AML-193 (cell line): ENCODE data around the gene IFI35.
"Not testable (repeated sequence)": the region's sequence is repeated elsewhere in the genome, so short reads cannot be mapped to it uniquely, and the experiment has no call there.

Source experiments
- DNase-seq, 2 experiments: peaks; one replicate each; lab custom pipeline; 2025; lab: John Stamatoyannopoulos, UW

IFI35 gene

GRCh38 chr17:43006639-43007551, at the start of gene IFI35:
Gene IFI35, plus strand, starts transcription at chr17:43006784. Its CDS starts 164 bp downstream, at chr17:43006948.
- DNase-seq: peak; percentile 91

- peak; percentile 94 to 96 for DNase-seq
Measured at GRCh38 chr17:42964161-42964932, 42.2 kb upstream of the IFI35 start, which contains the start of gene AARSD1. Gene AARSD1, minus strand, starts transcription at chr17:42964454. Its CDS starts 14 bp downstream, at chr17:42964440.

GRCh38 chr17:42967925-42968324, 38.7 kb upstream of the IFI35 start:
- no peak for DNase-seq

GRCh38 chr17:42969001-42969581, 37.5 kb upstream of the IFI35 start:
- peak; percentile 31 to 48 for DNase-seq

GRCh38 chr17:42971589-42971988, 35.0 kb upstream of the IFI35 start:
- no peak for DNase-seq

- not testable (repeated sequence) for DNase-seq
Measured at GRCh38 chr17:42973323-42973722, 33.3 kb upstream of the IFI35 start.

GRCh38 chr17:42975265-42975664, 31.3 kb upstream of the IFI35 start:
- DNase-seq: no peak

- DNase-seq: not testable (repeated sequence)
Measured at GRCh38 chr17:42975701-42976100, 30.9 kb upstream of the IFI35 start.

GRCh38 chr17:42979511-42980273, 26.9 kb upstream of the IFI35 start, which contains the start of gene PTGES3L:
Gene PTGES3L, minus strand, starts transcription at chr17:42980080. Its CDS starts 27 bp downstream, at chr17:42980053.
- peak; percentile 40 to 58 for DNase-seq

GRCh38 chr17:42980274-42980765, 26.3 kb upstream of the IFI35 start, which contains the start of gene RUNDC1:
Gene RUNDC1, plus strand, starts transcription at chr17:42980565. Its CDS starts 12 bp downstream, at chr17:42980577.
- DNase-seq: peak; percentile 81 to 83

- DNase-seq: peak; percentile 51 to 53
Measured at GRCh38 chr17:42980766-42981397, 25.7 kb upstream of the IFI35 start.

- DNase-seq: no peak
Measured at GRCh38 chr17:42982266-42982665, 24.3 kb upstream of the IFI35 start.

- peak; percentile 98 to 99 for DNase-seq
Measured at GRCh38 chr17:42985225-42985624, 21.4 kb upstream of the IFI35 start.

GRCh38 chr17:42989141-42989540, 17.4 kb upstream of the IFI35 start:
- no peak for DNase-seq

- no peak for DNase-seq
Measured at GRCh38 chr17:42989726-42990652, 16.6 kb upstream of the IFI35 start.

GRCh38 chr17:42991471-42991870, 15.1 kb upstream of the IFI35 start:
- DNase-seq: no peak

- DNase-seq: no peak
Measured at GRCh38 chr17:42992872-42993271, 13.7 kb upstream of the IFI35 start.

GRCh38 chr17:42993913-42994312, 12.7 kb upstream of the IFI35 start:
- not testable (repeated sequence) for DNase-seq

GRCh38 chr17:42997390-42997983, 9.1 kb upstream of the IFI35 start:
- DNase-seq: peak; percentile 48 to 66
